Fibroblast of the aortic adventitia (primary cell): Measurements from ENCODE around the gene VWF. TPM values are rescaled to one million over a fixed set of nuclear protein-coding genes. Genes with fewer than 3 reads are reported as not detected.

ENCODE experiments used
- DNase-seq: peaks from one replicate; pipeline ENCODE4 v3.0.0-alpha.2; 2010; ENCODE audit warnings: low read depth
- H3K4me3 ChIP-seq: 2 replicates; pipeline ENCODE4 v1.5.1; 2011; ENCODE audit warnings: low read depth, mild to moderate bottlenecking, control low read depth, low read length, moderate library complexity
- CTCF ChIP-seq: IDR thresholded peaks from 2 replicates; pipeline ENCODE4 v1.5.1; 2011; ENCODE audit warnings: mild to moderate bottlenecking, low read length, control low read depth, inconsistent platforms; ENCODE audit not compliant: insufficient read depth
- total RNA-seq: library from RNA; depleted of rRNA; stranded (reverse); fragments of >200 nt; gene quantifications from 2 replicates; pipeline ENCODE4 v1.2.3, GENCODE V29; 2012; ENCODE audit warnings: low replicate concordance

The VWF gene
- total RNA-seq, 1 donor, result 1.4 TPM

- TF ChIP-seq CTCF, result peak; percentile 12
- H3K4me3 ChIP-seq, result no peak overlapping the region
- DNase-seq, result peak; percentile 88
Observed at GRCh38 chr12:6084261-6084968, 40.1 kb downstream of the VWF start.

- no peak for DNase-seq
- no peak for TF ChIP-seq CTCF
Observed at GRCh38 chr12:6083601-6084000, 40.9 kb downstream of the VWF start.

GRCh38 chr12:6082613-6083012, 41.9 kb downstream of the VWF start:
- no peak for TF ChIP-seq CTCF
- no peak overlapping the region for H3K4me3 ChIP-seq
- no peak for DNase-seq

More at GRCh38 chr12:6083601-6084000, 40.9 kb downstream of the VWF start:
- H3K4me3 ChIP-seq, result no peak overlapping the region

GRCh38 chr12:6080149-6081045, 44.1 kb downstream of the VWF start:
- no peak overlapping the region for H3K4me3 ChIP-seq
- no peak for TF ChIP-seq CTCF
- DNase-seq, result no peak

- no peak for TF ChIP-seq CTCF
- no peak overlapping the region for H3K4me3 ChIP-seq
- DNase-seq, result peak; percentile 77
Observed at GRCh38 chr12:6078398-6079096, 45.9 kb downstream of the VWF start.

GRCh38 chr12:6077692-6078083, 46.8 kb downstream of the VWF start:
- no peak for DNase-seq
- TF ChIP-seq CTCF, result no peak
- H3K4me3 ChIP-seq, result no peak overlapping the region
